Prostate gland (tissue), 2 donors: Measurements from ENCODE around the gene DMD.

Experiments
- CTCF ChIP-seq, 4 experiments: fragments of 200-600 bp in 2 of 4; fragments of 450-650 bp in 2 of 4; sonication (generic) in 2 of 4; IDR thresholded peaks; 1 replicate in 3 of 4; 2 replicates in 1 of 4; pipeline ENCODE4 v1.5.1; 2016 to 2019; ENCODE audit warnings: antibody characterized with exemption in 4 of 4, mild to moderate bottlenecking in 2 of 4, moderate library complexity in 2 of 4
- POLR2A ChIP-seq: fragments of 450-650 bp; IDR thresholded peaks from one replicate; pipeline ENCODE4 v1.6.1; 2016; ENCODE audit warnings: antibody characterized with exemption, mild to moderate bottlenecking

DNA sequence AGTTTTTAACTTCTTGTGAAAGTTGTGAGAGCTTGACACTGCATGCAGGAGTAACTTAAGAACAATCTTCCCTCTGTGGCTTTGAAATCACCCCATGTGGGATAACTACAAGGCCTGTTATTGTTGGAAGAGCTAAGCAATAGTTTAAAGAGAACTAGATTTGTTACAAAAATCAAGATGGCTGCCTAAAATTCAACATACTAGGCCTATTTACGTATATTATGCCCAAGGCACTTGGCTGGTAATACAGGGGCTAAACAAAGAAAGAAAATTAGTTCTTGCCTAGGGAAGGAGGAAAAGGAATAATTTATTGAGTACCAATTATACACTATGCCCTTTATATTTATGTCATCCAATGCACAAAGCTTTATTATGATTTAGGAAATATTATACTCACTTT lies 36.1 kb downstream of the DMD start:
- TF ChIP-seq CTCF (IDR thresholded peaks at IDR 0.05) (no peak), POLR2A (no peak)
